T-helper 1 cell treated with Interleukin-12 subunit alpha and Interleukin-12 subunit beta and Interleukin-4 antibody, amounts not matched to agents 30 ng/mL and 1 ng/mL, for 36 hours (primary cell): ENCODE results near the gene ASTN1. TPM values are rescaled to one million over a fixed set of nuclear protein-coding genes. Genes with fewer than 3 reads are reported as not detected.

ENCODE experiments used
- intact Hi-C: fragments of 100-400 bp; cut with micrococcal nuclease; formaldehyde crosslinking; loops from one replicate; pipeline ENCODE4 v1.15.1; 2024
- total RNA-seq: library from RNA; stranded (reverse); gene quantifications from 2 replicates; pipeline ENCODE4 v1.2.3, GENCODE V29; 2022

Gene ASTN1
- total RNA-seq, 1 donor from 2014 or later = not detected

DNA sequence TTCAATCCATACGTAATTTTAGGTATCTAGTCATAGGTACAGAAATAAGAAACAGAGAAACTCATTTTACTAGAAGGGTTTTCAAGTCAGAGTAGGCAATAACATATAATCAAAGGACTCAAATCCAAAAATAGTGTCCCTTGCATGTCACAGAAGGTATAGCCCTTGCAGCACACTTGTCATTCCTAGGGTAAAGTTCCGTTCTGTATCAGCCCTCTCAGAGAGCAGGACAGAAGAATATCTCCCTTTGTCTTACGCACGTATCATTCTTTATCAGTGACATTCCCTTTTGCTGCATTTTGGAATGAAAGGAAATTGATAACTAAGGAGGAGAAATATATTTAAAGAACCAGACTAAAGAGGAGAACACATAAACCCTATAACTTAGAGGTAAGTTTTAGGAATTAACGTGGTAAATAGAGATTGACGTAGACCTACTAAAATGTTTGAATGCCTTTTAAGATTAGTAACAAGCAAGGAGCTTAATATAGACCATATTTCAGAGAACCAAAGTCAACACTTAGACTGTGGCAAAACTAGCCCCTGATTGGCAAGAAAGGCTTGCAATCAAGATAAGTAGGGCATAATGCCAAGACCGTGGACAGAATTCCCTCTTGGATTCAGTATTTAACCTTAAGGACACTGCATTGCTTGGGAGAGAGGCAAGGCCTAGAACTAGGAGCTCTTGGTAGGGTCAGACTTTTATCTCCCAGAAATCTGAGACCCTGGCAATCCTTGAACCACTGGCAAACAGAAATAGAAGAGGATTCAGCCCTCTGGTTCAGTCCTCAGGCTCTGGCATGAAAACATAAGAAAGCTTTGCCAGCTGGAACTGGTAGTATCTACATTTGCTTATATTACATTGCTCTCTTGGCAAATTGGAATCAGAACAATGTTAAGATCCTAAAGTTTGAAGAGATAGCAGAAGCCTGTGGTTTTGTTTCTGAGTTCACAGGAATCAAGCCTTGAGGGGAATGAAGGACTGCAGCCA, 232.1 kb downstream of the ASTN1 start:
- intact Hi-C loops = no loop called here

GRCh38 chr1:176931526-176931925, 233.0 kb downstream of the ASTN1 start:
- intact Hi-C loops = no loop called here

- intact Hi-C loops = no loop called here
Measured at GRCh38 chr1:176926330-176927086, 238.0 kb downstream of the ASTN1 start.

DNA sequence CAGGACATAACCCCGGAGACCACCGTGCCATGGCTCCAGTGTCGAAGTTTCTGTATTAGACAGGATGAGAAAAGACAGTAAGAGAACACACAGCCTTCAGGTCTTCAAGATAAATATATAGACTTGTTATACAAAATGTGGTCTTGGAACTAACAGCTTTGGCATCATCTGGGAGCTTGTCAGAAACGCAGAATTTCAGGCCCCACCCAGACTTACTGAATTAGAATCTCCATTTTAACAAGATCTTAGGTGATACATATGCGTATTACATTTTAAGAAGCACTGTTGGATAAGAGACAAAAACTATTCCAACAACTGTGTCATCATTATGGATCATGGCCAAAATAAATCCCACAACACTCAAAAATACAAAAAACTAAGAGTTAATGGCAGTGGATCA, 239.3 kb downstream of the ASTN1 start:
- intact Hi-C loops = no loop called here

DNA sequence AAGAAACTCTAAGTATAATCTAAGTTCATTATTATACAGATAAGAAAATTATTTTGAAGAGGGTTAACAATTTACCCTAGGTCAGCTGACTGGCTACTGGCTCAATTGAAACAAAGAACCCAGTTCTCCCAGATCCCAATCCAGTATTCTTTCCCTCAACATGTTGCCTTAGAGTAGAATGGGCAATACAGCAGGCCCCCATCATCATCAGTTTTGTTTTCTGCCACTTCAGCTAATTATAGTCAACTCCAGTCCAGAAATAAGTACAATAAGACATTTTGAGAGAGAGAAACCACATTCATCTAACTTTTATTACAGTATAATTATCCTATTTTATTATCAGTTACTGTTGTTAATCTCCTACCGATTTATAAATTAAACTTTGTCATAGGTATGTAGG, 241.2 kb downstream of the ASTN1 start:
- intact Hi-C loops = no loop called here

GRCh38 chr1:176919386-176920378, 244.8 kb downstream of the ASTN1 start:
- intact Hi-C loops = no loop called here

DNA sequence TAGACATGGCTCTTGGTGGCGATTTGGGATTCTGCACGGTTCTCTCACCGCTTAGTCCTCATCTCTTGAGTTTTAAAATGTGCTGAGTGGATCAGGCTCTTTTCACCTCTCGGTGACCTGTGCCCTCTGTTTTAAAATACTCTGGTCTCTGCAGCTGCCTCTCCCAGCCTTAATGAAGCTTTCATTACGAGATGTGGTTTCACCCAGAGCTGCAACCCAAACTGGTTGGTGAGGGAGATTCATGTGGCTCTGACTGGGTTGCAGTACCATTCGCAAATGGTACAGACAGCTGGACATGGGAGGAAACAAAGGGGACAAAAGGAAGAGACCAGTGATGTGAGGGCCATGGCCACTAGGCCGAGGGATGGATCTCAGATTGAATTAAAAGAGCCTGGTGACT, 258.9 kb downstream of the ASTN1 start:
- intact Hi-C loops = no loop called here

GRCh38 chr1:176904057-176904751, 260.3 kb downstream of the ASTN1 start:
- intact Hi-C loops = no loop called here

- intact Hi-C loops = no loop called here
Measured at GRCh38 chr1:176903474-176903873, 261.0 kb downstream of the ASTN1 start.

DNA sequence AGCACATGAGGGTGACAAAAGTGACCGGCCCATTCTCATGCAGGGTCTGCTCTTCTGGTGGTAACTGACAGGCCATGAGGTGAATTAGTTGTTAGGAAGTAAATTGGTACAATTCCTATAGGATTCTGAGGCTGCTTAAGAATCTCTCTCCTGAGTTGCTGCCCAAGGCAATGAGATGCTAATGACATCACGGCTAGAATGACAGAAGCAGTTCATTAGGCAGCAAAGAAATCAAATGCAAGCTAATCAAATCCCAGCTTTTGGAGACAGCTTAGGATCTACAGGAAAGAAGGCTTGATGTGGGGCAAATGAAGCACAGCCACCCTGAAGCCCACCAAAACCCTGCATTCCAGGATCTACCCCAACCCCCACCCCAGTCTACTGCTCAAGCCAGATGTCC, 265.2 kb downstream of the ASTN1 start:
- intact Hi-C loops = loop anchor here (5.0 kb wide), 1 partner anchor 883 kb away; no protein-coding TSS in a partner anchor

DNA sequence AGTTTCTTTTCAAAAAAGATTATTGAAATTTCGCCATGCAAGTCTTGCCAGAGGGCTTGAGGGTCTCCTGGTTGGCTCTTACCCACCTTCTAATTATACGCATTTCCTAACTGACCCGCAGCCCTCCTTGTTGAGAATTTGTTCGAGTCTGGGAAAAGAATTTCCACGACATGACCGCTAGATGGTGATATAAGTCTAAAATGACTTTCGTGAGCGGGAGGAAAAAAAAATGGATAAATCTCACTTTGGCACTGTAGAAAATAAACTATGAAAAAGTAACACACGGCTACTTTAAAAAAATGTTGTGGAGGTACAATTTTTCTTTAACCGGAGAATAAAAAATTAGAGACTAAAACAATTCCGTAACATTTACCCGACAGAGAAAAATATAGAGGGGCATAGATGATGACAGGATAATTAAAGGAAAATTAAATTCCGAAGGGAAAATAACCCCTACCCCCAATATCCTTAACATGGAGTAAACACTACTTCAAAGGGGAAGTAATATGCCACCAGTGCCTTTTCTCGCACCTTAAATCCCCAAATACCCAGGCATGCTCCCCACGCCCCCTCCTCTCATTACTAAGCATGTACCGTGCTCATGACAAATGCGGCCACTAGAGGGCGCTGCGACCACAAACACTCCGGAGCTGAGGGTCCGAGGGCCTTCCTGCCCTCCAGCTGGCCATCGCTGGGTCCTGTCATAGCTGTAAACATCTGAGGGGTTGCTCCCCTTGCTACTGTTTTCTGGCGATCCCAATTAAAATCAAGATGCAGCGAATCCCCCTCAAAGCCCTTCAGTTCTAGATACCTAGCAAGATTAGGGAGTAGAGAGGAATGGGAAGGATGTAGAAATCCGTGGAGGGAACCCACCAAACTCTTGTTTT, 266.9 kb downstream of the ASTN1 start:
- intact Hi-C loops = loop anchor here (1.0 to 5.0 kb wide), 2 partner anchors 284 to 885 kb away; no protein-coding TSS in a partner anchor

- intact Hi-C loops = loop anchor here (5.0 kb wide), 1 partner anchor 886 kb away; no protein-coding TSS in a partner anchor
Measured at GRCh38 chr1:176896216-176896615, 268.3 kb downstream of the ASTN1 start.

GRCh38 chr1:176894450-176894849, 270.1 kb downstream of the ASTN1 start:
- intact Hi-C loops = no loop called here

GRCh38 chr1:176893625-176894352, 270.7 kb downstream of the ASTN1 start:
- intact Hi-C loops = no loop called here

DNA sequence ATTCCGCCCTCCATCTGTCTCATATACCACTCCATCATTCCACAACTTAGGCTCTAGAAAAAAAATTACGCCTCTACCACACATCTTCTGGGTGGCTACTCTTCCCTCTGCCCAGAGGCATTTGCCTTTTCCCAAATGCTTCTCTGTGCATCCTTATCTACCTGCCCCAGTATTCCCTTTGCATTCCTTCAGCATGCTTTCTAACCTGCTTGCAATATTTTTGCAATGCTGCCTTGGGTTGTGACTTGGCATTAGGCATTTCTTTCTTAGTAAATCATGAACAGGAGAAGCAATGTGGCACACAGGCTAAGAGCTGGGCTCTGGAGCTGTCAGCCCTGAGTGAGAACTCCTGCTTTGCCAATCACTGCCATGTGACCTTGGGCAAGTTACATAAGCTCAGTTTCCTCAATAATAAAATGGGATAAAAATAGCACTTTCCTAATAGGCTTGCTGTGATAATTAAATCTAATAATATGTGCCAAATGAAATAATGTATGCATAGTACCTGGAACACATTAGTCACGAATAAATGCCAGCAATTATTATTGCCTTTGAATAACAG, 276.0 kb downstream of the ASTN1 start:
- intact Hi-C loops = loop anchor here (10.0 kb wide), 1 partner anchor 1734 kb away; no protein-coding TSS in a partner anchor

DNA sequence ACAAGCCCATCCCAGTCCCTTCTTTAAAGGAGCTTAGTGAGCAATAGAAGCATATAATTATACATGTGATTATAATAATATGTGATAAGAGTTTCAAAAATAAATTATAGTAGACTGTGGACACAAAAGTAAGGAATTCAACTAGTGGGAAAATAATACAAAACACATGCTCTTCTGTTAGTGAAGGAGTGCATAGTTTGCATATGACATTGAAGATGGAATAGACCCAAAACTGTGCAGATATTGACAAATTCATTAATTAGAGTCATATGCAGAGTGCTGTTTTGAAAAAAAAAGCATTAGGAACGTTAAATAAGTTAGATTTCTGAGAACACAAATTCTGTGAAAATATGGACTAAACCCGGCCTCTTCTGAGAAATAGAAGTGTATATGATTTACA, 278.8 kb downstream of the ASTN1 start:
- intact Hi-C loops = loop anchor here (10.0 kb wide), 1 partner anchor 1731 kb away; no protein-coding TSS in a partner anchor

GRCh38 chr1:176885341-176885740, 279.2 kb downstream of the ASTN1 start:
- intact Hi-C loops = loop anchor here (10.0 kb wide), 1 partner anchor 1731 kb away; no protein-coding TSS in a partner anchor

DNA sequence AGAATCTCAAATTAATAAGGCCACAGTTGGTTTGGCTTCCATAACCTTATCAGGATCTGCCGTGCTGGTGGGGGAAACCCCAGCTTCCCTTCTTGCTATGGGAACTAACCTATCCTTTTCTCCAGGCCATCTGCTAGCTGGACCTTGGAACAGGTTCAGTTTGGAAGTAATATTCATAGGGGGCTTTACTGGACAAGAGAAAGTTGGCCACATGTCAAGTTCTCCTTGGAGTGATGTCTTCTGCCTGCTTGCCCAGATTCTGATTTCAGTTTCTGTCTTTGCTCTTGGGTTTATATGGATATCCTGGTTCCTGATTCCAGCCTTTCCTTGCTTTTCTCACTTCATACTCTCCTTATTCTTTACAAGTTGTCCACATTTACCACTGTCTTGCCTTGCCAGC, 279.6 kb downstream of the ASTN1 start:
- intact Hi-C loops = loop anchor here (5.0 to 10.0 kb wide), 2 partner anchors 1730 to 1858 kb away; no protein-coding TSS in a partner anchor
